Suppressor macrophage treated with lipopolysaccharide for 4 hours (primary cell): Measurements from ENCODE around the gene KSR1.

Experiments used
- DNase-seq: peaks from one replicate; pipeline ENCODE4 v3.0.0-alpha.2; 2020

Gene KSR1

DNA sequence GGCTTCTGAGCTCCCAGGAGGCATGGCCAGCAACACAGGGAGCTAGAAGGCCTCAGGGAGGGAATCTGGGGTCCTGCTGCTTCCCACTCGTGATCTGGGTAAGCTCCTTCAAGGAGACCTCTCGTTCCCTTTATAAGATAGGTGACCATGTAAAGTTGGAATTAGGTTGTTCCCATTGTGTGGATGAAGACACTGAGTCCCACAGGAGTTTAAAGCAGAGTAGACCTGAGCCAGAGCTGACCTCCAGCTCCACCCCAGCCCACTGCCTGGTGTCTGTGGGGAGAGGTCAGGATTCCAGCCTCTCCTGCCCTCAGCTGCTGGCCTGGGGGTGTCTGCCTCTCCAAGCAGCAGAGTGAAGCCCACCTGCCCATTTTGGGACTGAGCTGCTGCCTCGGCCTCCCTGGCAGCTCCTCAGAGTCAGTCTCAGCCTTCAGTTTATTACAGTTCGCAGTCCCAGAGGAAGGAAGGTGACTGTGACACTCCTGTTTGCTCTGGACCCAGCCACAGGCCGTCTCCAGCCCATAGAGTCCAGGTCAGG is 141.6 kb downstream of the KSR1 start:
- DNase-seq, result no peak

DNA sequence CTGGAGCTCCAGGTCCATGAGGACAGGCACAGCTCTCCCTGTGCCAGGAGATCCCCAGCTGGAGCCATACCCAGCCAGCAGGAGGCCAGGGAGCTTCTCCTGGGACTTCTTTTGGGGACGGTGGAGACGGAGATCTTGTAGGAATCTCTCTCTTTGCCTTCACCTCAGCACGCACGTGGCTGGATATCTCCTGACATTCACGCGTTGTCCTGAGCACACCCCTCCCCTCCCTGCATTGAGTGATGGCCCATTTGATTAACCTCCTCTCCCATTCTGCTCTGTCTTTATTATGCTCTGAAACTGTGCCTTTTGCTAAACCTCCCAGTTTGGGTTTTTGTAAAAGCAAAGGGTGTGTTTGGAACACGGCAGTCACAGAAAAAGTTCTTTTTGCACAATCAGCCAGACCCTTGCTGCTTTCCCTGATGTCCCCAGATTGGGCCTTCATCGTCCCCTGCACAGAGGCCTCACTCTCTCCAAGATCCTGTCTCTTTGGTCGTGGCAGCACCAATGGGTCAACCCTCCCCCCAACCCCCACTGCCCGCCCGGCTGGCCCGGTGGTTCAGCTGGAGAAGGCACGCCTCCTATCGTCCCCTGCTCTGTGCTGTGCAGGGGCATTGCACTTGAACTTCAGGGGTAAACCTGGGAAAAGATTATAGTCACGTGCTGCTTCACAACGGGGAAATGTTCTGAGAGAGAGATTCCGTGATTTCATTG is 142.2 kb downstream of the KSR1 start:
- DNase-seq, result no peak

DNA sequence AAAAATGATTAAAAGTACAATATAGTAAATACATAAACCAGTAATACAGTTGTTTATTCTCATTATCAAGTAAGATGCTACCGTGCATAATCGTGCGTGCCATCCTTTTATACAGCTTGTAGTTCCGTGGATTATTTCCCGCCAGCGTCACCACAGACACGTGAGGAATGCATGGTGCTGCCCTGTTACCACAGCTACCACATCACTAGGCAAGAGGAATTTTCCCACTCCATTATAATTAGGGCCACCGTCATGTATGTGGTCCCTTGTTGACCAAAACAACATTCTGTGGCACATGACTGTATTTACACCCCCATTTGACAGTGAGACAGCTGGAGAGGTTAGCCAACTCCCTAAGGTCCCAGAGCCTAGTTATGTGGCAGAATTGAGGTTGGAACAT is 144.2 kb downstream of the KSR1 start:
- no peak for DNase-seq

DNA sequence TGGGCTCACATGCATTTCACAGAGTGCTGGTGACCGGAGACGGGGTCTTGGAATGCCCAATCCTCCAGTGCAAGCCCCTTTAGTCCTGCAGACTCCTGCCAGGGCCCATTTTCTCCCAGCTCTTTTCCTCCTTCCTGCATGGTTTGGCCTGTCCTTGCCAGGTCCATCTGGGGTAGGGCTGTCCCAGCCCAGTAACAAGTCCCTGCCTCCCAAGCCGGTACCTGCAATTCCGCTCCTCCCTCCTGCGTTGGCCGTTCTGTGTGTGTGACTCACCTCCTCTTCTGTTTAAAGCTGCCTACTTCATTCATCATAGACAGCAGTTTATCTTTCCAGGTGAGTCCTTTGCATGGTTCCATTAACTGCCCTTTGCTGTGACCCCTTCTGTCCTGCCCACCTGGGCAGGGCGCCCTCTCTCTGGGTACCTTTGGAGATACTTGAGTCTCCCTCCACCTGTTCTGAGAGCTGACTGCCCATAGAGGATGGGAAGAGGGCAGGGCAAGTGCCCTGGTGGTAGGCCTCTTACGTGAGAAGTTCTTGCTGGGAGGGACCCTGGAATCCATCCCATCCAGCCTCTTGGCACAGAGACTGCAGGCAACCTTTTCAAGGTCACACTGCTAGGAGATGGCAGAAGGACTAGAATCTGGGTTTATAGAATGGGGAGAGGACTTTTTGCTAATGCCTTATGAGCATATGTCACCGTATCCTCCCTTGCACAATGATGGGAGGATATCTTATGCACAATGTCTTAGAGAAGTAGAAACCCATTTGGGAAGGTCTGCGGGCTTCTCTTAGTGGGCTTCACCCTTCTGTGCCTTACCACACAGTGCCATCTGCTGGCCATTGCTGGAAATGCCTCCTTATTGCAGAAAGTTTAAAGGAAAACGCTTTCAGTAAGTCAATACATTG is 145.1 kb downstream of the KSR1 start:
- peak; percentile 87 for DNase-seq

DNA sequence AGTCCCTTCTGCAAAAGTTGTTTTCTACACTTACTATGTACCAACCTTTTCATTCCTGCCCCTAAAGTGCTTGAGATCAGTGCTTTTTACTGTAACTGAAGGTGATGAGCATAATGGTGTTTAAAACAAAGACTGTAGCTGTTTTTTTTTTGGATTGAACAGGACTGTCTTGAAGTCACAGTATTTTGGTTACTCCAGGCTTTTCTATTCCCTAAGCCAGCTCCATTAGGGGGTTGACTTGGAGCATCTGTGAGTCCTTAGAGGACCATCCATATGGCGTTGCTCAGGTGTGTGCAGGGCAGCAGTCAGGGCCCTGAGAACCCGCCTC is 145.7 kb downstream of the KSR1 start:
- DNase-seq, result no peak

DNA sequence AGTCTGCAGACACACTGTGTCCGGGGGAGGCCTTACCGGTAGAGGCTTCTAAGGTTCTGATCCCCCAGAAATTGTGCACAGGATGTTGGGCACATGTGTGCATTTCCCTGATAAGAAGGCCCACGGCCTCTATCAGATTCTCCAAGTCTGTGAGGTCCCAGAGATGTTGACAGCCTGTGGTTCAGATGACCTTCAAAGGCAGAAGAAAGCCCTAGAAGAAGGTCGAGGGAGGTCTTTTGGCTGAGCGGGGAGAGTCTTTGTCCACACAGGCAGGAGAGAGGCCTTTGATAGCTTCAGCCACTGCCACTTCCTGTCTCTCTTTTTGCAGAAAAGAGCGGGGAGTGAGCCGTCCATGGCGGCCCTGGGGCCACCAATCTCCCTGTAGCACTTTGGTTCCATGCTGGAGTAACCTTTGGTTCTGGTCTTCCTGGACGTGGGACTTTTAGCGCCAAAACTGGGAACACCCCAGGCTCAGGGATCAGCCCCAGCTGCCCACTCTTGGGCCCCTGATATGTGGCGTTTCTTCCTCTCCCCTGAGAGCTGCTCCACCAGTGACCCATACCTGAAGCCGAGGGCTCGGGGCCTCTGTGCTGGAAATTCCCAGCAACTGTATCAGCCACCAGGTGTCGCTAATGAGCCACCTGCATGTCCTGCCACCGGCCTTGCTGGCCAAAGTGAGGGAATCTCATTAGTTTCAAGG is 146.6 kb downstream of the KSR1 start:
- DNase-seq, result peak; percentile 80

DNA sequence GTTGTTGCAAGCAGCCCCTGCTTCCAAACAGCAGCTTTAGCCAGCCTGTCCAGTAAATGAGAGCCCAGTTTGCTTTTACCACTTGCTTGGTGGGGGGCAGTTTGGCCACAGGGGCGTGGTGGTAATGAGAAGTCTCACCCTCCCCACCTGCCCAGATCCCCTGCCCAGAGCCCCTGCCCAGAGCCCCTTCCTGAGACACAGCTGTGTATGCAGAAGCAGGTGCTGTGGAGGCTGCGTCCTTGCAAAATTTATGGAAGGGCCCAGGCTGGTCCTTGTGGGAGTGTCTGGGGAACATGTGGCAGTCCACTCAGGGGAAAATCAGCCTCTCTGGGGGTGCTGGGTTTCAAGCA is 147.1 kb downstream of the KSR1 start:
- DNase-seq, result no peak

DNA sequence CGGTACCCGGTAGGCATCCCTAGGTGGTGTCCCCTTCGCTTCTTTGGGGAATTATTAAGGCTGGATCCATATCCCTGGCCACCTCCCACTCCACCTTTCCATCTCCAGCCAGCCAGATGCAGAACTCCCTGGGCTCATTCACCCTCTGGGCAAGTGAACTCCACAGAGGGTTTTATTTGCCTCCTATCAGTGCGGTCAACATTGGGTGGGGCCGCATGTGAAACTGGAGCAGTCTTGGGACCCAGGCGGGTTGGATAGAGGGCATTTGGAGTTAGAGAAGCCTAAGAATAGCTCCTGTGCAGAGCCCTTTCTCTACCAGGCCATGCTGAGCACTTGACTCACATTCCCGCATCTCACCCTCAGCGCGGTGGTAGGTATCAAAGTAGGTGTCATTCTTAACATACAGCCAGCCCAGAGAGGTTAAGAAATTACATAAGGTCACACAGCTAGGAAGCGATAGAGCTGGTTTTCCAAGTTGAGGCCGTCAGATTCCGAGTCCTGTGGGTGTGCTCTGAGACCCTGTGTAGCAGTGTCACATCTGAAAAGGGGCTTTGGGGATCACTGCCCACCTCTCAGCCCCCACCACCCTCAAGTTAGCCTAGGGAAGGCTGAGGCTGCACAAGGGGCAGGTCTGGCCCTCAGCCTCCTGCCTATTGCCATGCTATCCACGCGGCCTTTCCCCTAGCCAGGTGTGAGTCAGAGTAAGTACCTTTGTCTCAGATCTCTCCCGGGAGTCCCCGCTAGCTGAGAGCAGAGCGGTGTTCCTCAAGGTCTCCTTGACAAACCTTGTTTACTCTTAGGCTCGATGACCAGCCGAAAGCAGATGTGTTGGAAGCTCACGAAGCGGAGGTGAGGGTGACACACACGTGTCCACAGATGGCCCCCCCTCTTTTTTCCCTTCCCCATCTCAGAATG is 147.9 kb downstream of the KSR1 start:
- no peak for DNase-seq

DNA sequence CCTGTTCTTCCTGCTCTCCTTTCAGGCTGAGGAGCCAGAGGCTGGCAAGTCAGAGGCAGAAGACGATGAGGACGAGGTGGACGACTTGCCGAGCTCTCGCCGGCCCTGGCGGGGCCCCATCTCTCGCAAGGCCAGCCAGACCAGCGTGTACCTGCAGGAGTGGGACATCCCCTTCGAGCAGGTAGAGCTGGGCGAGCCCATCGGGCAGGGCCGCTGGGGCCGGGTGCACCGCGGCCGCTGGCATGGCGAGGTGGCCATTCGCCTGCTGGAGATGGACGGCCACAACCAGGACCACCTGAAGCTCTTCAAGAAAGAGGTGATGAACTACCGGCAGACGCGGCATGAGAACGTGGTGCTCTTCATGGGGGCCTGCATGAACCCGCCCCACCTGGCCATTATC is 149.2 kb downstream of the KSR1 start:
- no peak for DNase-seq

DNA sequence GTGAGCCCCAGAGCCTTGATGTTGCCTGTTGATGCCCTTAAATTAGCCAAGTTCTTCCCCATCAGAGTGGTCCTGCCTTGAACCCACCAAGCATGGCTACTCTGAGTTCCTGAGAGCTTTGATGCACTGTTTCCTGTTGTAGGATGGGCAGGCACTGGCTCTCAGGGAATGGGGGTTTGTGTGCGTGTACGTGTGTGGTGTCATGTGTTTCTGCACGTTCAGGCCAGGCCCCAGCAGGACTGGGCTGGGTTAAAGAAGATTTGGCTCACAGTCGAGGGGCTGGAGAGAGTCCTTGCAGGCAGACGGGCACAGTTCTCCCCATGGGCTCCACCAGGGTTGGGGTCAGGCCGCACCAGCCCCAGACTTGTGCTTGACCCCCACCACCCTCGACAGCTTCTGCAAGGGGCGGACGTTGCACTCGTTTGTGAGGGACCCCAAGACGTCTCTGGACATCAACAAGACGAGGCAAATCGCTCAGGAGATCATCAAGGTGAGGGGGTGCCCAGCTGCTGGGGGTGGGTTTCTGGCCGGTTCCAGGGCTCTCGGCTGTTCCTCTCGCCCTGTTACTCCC is 151.4 kb downstream of the KSR1 start:
- no peak for DNase-seq

DNA sequence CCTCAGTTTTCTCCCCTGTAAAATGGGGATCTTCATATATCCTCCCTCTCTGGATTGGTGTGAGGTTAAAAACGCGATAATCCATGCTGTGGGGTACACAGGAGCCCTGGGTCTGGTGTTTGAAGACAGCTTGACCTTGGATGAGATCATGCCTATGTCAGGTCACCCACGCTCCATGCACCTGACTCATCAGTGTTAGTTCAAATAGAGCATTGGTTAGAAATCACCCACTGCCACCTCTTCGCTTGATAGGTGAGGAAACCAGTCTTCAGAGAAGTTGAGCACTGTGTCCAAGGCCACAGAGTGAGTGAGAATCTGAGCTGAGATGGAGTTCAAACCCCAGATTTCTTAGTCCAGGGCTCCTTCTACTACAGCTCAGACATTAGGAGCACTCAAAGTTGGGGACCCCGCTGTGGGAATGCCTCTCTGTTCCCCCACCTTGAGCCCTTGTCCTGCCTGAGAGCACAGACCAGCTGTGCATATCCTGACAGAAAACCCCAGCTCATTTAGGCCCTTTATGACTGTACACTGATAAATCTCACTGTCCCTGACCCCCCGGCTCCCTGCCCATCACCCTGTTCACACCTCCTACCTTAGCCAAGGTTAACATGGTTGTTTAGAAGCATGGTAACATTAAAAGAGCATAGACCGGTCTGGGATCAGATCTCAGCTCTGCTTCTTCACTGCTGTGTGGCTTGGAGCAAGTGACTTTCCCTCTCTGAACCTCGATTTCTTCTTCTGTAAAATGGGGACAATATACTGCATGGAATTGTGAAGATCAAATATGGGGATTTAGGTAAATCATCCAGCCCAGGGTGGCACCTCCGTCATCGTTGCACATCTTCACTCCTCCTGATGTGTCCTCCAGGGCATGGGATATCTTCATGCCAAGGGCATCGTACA is 152.3 kb downstream of the KSR1 start:
- DNase-seq, result no peak

DNA sequence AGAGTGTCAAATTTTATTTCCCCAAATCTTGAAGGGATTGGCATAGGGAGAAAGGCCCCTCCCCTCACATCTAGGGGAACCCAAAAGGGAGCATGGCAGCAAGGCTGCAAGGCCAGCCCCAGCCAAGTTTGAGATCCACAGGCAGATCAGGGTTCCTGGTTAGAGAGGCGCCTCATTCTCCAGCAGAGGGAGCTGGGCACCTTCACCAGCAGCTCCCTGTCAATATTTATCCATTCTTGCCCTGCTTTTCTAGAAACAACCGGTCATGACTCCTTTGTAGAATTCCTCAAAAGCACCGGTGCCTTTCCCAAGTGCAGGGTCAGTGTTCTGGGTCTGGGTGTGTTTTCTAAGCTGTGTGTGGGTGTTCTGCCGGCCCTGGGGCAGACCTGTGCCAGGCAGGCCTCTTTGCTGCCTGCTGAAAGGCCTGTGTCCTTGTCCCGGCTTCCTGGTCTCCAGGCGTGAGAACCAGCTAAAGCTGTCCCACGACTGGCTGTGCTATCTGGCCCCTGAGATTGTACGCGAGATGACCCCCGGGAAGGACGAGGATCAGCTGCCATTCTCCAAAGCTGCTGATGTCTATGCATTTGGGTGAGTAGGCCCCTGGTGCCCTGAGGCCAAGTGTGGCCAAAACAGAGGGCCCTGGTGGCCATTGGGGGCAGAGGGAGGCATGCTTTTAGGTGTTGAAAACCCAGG is 153.5 kb downstream of the KSR1 start:
- peak; percentile 66 for DNase-seq

DNA sequence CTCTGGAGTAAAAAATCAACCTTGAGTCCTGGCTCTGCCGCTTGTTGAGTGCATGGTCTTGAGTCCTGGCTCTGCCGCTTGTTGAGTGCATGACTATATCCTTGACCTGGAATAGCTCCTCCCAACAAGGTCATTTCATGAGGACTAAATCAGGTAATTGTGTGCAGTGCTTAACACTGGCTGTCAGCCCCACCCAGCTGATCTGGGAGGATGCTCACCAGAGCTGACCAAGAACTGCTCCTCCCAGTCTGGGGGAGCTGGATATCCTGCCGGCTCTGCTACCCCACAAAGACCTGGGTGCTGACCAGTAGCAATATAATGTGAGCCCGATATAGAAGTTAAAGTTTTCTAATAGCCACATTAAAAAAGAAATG is 154.0 kb downstream of the KSR1 start:
- DNase-seq, result no peak

DNA sequence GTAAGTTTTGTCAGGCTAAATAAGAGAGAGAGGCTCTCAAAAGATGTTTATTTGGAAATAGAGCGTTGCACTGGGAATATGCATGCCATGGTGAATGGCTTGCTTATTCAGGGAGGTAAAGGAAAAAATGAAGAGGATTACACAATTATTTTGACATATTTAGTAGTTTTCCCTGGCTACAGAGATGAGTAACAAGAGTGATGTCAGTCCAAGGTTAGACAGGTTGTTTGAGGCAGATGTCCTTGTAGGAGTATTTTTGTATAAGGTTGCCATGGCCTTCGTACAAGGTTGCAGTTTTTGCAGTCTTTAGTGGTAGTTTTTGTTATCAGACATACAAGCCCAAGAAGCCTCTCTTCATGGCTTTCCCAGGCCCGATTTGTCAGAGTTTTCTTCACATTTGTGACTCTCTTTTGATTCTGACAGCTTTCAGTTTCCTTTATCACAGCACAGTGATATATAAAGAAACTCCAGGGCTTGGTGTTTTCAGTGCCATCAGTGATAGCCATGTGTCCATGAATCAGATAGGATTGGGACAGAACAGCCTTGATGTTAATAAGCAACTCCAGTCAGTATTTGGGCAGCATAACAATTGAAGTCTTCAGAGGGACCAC is 156.0 kb downstream of the KSR1 start:
- peak; percentile 56 for DNase-seq

DNA sequence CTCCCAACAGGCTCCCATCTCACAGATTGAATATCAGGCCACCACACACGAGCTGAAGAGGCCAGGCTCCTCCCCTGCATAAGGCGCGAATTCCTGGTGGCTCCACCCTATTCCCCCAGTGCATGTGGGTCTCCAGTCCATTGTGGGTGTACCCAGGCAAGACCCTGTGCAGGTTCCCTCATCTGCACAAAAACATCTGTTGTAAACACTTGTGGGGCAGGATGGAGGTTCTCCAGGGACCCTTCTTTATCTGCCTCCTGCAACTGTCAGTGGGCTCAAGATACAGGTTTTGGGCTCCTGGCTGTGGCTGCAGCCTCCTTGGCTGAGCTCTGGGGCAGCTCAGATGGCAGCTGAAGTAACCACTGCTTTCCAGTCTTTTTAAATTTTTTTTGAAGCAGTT is 157.2 kb downstream of the KSR1 start:
- DNase-seq, result no peak

DNA sequence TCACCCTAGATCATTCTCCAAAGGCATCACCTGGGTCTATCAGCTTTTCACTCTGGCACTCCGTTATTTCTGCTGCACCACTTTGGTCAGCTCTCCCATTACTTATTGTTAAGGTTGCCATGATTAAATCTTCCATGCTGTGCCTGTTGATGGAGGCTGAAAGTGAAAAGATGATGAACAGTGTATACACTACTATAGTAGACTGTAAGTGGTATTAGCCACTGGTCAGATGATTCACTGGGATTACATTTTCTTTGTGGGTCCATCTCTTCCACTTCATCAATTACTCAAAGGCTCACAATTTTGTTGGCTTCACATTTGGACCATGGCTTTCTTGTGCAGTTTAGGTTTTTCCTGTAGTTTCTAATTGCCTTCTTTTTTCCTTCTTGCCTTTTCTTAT is 158.9 kb downstream of the KSR1 start:
- DNase-seq, result no peak

DNA sequence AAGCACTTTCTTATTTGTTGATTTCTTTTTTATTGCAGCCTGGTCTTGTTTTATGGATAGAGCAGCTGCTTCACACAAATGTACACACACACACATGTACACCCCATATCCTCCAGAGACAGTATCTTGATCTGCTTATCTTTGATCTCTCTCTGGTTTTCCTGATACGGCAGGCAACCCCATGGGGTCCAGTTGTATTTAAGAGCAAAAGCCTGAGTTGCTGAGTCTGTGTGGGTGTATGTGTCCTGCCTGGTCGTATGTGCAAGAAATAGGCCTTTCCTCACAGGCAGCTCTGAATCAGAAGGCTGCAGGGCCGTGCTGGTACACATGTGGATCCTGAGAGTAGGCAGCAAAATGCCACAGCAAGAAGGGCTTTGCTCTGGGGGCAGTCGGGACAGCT is 160.2 kb downstream of the KSR1 start:
- DNase-seq, result no peak

DNA sequence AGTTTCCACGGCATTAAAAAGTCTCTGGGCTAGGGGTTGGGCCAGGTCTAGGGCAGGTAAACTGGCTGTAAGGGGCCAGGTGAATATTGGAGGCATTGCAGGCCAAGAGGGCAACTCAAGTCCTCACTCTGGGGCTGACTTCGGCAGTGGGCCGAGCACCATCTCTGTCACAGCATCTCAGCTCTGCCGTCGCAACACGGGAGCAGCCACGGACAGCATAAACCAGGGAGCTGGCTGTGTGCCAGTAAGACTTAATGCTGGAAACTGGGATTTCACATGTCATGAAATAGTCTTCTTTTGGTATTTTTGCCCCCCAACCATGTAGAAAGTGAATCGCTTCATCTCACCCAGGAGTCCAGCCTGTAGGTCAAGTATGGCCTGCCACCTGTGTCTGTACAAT is 162.2 kb downstream of the KSR1 start:
- no peak for DNase-seq

DNA sequence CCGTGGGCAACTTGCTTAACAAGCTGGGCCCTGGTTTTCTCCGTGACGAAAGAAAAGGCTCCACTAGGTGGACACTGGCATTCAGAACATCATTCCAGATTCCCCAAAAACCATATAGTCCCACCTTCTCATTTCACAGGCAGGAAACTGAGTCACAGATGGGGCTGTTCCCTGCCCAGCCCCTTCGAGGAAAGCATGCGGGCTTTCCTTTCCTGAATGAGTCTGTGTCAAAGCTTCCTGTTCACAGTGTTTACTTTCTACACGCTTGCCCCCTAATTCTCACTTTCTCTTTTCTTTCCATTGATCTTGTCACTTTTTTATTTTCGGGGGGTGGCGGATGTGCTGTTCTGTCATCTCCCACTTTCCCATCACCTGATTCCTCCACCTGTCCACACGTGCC is 164.5 kb downstream of the KSR1 start:
- DNase-seq, result no peak

DNA sequence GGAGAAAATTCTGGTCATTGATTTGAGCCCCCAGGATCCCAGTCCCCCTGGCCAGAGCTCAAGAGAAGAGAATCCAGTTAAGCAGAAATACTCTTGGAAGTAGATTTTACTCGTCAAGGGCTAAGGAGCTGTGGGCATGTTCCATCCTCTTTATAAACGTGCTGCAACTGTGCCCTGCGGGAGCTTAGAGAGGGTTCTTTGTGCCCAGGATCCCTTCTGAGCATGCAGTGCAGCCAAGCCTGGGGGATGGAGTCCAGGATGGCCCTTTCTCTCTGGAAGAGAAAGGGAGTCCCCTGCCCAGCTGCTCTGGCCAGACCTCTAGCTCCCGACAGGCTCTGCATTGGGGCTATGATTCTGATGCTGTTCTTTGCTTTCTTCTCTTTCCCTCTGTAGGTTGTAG is 165.3 kb downstream of the KSR1 start:
- DNase-seq, result no peak
